ENCODE results near the gene KRTAP5-7.

DNA sequence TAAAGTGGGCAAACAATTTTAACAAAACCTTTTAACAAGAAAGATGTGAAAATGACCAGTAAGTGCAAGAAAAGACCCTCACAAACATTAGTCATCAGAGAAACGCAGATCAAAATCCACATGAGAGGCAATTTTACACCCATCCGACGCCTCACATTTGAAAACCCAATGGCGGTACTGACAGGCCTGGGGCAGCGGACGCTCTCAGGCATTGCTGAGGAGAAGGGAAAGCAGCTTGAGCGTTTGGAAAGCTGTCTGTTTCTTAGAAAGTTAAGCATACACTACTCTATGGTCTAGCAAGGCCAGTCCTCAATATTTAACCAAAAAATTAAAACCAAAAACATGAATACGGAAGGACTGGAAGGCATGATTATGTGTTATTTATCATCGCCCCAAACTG lies 8.8 kb downstream of the KRTAP5-7 start:
- TF ChIP-seq, protein P1, sequence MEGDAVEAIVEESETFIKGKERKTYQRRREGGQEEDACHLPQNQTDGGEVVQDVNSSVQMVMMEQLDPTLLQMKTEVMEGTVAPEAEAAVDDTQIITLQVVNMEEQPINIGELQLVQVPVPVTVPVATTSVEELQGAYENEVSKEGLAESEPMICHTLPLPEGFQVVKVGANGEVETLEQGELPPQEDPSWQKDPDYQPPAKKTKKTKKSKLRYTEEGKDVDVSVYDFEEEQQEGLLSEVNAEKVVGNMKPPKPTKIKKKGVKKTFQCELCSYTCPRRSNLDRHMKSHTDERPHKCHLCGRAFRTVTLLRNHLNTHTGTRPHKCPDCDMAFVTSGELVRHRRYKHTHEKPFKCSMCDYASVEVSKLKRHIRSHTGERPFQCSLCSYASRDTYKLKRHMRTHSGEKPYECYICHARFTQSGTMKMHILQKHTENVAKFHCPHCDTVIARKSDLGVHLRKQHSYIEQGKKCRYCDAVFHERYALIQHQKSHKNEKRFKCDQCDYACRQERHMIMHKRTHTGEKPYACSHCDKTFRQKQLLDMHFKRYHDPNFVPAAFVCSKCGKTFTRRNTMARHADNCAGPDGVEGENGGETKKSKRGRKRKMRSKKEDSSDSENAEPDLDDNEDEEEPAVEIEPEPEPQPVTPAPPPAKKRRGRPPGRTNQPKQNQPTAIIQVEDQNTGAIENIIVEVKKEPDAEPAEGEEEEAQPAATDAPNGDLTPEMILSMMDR (conservative IDR thresholded peaks at IDR 0.05; ENCODE audit: low read length) = no peak
- no peak for TF ChIP-seq EZH2phosphoT487 (IDR thresholded peaks at IDR 0.05; ENCODE audit: borderline replicate concordance)
